ENCODE data around the gene FUT4.
"Not testable (repeated sequence)": the region's sequence is repeated elsewhere in the genome, so short reads cannot be mapped to it uniquely, and the experiment has no call there.

FUT4 gene

DNA sequence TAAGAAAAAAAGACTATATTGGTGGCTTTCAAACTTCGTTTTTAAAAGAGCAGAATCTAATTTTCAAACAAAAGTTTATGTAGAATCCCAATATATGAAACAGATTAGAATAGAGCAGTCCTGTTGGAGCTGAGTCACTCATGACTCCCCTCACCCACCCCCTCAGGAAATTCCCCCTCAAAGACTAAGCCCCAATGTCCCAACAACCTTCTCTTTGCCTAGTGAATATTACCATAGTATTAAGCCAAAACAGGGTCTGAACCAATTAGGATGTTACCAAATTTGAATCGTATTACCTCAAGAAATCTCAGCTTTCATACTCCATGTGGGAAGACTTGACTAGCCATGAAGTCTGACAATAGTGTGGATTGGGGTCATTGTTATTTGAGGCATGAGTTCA is 15.6 kb downstream of the FUT4 start:
- no peak overlapping the region for H3K27ac ChIP-seq
- TF ChIP-seq ZFX (IDR thresholded peaks at IDR 0.05; ENCODE audit: borderline replicate concordance): no peak
- TF ChIP-seq, protein P1, sequence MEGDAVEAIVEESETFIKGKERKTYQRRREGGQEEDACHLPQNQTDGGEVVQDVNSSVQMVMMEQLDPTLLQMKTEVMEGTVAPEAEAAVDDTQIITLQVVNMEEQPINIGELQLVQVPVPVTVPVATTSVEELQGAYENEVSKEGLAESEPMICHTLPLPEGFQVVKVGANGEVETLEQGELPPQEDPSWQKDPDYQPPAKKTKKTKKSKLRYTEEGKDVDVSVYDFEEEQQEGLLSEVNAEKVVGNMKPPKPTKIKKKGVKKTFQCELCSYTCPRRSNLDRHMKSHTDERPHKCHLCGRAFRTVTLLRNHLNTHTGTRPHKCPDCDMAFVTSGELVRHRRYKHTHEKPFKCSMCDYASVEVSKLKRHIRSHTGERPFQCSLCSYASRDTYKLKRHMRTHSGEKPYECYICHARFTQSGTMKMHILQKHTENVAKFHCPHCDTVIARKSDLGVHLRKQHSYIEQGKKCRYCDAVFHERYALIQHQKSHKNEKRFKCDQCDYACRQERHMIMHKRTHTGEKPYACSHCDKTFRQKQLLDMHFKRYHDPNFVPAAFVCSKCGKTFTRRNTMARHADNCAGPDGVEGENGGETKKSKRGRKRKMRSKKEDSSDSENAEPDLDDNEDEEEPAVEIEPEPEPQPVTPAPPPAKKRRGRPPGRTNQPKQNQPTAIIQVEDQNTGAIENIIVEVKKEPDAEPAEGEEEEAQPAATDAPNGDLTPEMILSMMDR (IDR thresholded peaks at IDR 0.05): no peak

DNA sequence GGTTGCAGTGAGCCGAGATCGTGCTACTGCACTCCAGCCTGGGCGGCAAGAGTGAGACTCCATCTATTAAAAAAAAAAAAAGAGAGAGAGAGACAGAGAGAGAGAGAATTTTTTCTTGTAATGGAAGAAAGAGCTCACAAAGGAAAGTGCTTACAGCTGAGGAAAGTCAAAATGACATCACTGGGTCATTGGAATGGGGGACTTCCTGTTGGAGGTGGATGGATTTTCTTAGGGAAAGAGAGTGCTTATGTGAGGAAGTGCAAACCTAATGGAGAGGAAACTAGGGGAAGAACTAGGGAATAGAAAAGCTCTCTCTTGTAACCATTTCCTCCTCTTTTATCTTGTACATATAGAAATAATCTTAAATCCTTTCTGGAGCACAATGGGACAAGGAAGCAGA is 17.1 kb downstream of the FUT4 start:
- TF ChIP-seq, protein P1 (IDR thresholded peaks at IDR 0.05): no peak
- TF ChIP-seq ZFX (IDR thresholded peaks at IDR 0.05; ENCODE audit: borderline replicate concordance): no peak
- H3K27ac ChIP-seq: no peak overlapping the region

GRCh38 chr11:94563176-94563847 is 19.6 kb downstream of the FUT4 start:
- no peak overlapping the region for H3K27ac ChIP-seq
- TF ChIP-seq, protein P1 (IDR thresholded peaks at IDR 0.05): no peak
- TF ChIP-seq ZFX (IDR thresholded peaks at IDR 0.05; ENCODE audit: borderline replicate concordance): no peak

GRCh38 chr11:94563848-94564467 is 20.2 kb downstream of the FUT4 start:
- H3K27ac ChIP-seq: no peak overlapping the region
- no peak for TF ChIP-seq ZFX (IDR thresholded peaks at IDR 0.05; ENCODE audit: borderline replicate concordance)
- TF ChIP-seq, protein P1 (IDR thresholded peaks at IDR 0.05): no peak

GRCh38 chr11:94567181-94567670 is 23.5 kb downstream of the FUT4 start, which contains the start of gene PIWIL4:
Gene PIWIL4, plus strand, starts transcription at chr11:94567368. Its CDS starts 151 bp downstream, at chr11:94567519.
- H3K27ac ChIP-seq: no peak within 1 kb of the TSS
- no peak for TF ChIP-seq ZFX (IDR thresholded peaks at IDR 0.05; ENCODE audit: borderline replicate concordance)
- TF ChIP-seq, protein P1 (IDR thresholded peaks at IDR 0.05): no peak

DNA sequence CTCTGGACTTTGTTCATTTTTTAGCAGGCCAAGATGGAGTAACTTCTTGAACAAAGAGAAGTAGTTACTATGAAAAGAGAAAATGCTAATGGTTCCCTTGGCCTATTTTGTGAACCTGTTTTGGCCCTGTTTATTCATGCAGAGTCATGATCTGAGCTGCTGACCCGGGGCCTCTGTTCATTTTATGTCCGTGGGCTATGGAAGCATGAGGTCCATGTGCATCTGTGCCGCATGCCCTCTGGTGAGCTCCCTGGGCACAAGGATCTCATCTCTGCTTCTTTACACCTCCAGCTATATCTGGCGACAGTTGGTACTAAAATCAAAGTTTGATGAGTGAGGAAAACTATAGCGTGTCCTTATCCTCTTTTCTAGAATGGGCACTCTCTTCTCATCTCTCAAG is 24.5 kb downstream of the FUT4 start:
- TF ChIP-seq, protein P1 (IDR thresholded peaks at IDR 0.05): no peak

DNA sequence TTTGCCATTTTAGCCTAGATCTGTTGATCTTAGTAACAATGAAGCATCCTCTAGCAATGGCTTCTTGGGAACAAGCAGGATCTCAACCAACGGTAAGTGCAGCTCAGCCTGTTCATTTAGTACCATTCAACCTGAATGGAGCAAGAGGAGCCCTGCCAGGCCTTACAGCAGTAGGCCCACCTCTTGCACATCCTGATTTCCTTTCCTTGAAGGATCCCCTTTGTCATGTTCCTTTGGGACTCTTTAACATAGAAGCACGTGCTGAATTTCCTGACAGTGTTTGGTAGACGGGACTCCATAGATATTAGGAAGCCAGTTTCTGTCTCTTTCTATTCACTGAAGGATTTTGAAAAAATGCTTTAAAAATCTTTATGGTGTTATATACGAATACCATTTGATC is 25.0 kb downstream of the FUT4 start:
- TF ChIP-seq, protein P1 (IDR thresholded peaks at IDR 0.05): no peak
- no peak for TF ChIP-seq ZFX (IDR thresholded peaks at IDR 0.05; ENCODE audit: borderline replicate concordance)
- no peak overlapping the region for H3K27ac ChIP-seq

More for the DNA sequence above, 24.5 kb downstream of the FUT4 start:
- no peak overlapping the region for H3K27ac ChIP-seq

GRCh38 chr11:94572975-94573374 is 29.3 kb downstream of the FUT4 start:
- not testable (repeated sequence) for H3K27ac ChIP-seq
